DMS 273 (cell line): ENCODE results near the gene PTPRJ.

Source experiments
- DNase-seq: peaks from one replicate; lab custom pipeline; 2025; ENCODE audit not compliant: unreplicated experiment; lab: John Stamatoyannopoulos, UW

The PTPRJ gene

GRCh38 chr11:48036011-48036410 lies 55.7 kb downstream of the PTPRJ start:
- DNase-seq = no peak

GRCh38 chr11:48036466-48036865 lies 56.1 kb downstream of the PTPRJ start:
- no peak for DNase-seq

- DNase-seq = peak; percentile 15
Measured at GRCh38 chr11:48037709-48038468, 57.5 kb downstream of the PTPRJ start.

GRCh38 chr11:48040830-48041444 lies 60.6 kb downstream of the PTPRJ start:
- no peak for DNase-seq

- no peak for DNase-seq
Measured at GRCh38 chr11:48041877-48042695, 61.7 kb downstream of the PTPRJ start.

- DNase-seq = no peak
Measured at GRCh38 chr11:48043111-48043990, 63.0 kb downstream of the PTPRJ start.

GRCh38 chr11:48043991-48044512 lies 63.7 kb downstream of the PTPRJ start:
- no peak for DNase-seq

GRCh38 chr11:48044577-48044976 lies 64.2 kb downstream of the PTPRJ start:
- no peak for DNase-seq

- no peak for DNase-seq
Measured at GRCh38 chr11:48045536-48045935, 65.2 kb downstream of the PTPRJ start.

GRCh38 chr11:48047616-48048015 lies 67.3 kb downstream of the PTPRJ start:
- DNase-seq = no peak

- DNase-seq = no peak
Measured at GRCh38 chr11:48049036-48049435, 68.7 kb downstream of the PTPRJ start.

GRCh38 chr11:48050304-48050703 lies 69.9 kb downstream of the PTPRJ start:
- DNase-seq = no peak

GRCh38 chr11:48051217-48051830 lies 71.0 kb downstream of the PTPRJ start:
- no peak for DNase-seq

- DNase-seq = no peak
Measured at GRCh38 chr11:48052183-48053044, 72.1 kb downstream of the PTPRJ start.

- no peak for DNase-seq
Measured at GRCh38 chr11:48054994-48055291, 74.6 kb downstream of the PTPRJ start.

- no peak for DNase-seq
Measured at GRCh38 chr11:48055292-48056132, 75.2 kb downstream of the PTPRJ start.

GRCh38 chr11:48056325-48057183 lies 76.2 kb downstream of the PTPRJ start:
- no peak for DNase-seq

- no peak for DNase-seq
Measured at GRCh38 chr11:48058064-48058463, 77.7 kb downstream of the PTPRJ start.
